ENCODE data around the gene SIRPA. TPM values are rescaled to one million over a fixed set of nuclear protein-coding genes. Genes with fewer than 3 reads are reported as not detected.

SIRPA gene
- total and polyA plus RNA-seq, 11 donors, result 8.6 to 73.5 (median 28.5) TPM

DNA sequence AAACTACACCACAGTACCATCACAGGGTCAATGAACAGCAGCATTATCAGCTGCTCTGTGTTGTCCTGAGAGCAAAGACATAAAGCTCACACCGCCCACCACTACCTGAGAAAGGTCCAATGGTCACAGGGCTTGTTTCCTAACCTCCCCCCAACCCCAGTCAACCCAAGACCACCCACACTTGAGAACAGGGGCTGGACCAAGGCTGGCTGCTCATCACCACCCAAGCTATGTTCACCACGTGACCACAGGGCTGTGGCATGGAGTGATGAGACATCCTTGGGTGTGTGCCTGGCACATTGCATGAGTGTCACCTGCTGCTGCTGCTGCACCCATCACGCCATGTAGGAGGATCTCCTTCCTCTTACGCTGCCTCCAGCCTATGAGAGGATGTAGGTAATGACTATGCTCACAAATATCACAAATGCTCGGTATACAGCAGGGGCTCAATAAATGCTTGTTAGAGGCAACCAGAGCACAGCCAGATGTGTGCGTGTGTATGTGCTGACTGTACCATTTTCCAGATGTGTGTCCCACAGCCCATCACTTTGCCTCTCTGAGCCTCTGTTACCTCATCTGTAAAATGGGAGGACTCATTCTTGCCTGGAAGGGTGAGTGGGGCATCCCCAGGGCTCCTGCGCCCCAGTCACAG lies 23.3 kb upstream of the SIRPA start:
- no peaks in the 10 kb centered on the region for H3K27me3 ChIP-seq
- no peak overlapping the region for H3K27ac ChIP-seq
- H3K4me3 ChIP-seq, result no peak overlapping the region
- TF ChIP-seq POLR2A (IDR thresholded peaks at IDR 0.05), result no peak
- TF ChIP-seq, protein P1, sequence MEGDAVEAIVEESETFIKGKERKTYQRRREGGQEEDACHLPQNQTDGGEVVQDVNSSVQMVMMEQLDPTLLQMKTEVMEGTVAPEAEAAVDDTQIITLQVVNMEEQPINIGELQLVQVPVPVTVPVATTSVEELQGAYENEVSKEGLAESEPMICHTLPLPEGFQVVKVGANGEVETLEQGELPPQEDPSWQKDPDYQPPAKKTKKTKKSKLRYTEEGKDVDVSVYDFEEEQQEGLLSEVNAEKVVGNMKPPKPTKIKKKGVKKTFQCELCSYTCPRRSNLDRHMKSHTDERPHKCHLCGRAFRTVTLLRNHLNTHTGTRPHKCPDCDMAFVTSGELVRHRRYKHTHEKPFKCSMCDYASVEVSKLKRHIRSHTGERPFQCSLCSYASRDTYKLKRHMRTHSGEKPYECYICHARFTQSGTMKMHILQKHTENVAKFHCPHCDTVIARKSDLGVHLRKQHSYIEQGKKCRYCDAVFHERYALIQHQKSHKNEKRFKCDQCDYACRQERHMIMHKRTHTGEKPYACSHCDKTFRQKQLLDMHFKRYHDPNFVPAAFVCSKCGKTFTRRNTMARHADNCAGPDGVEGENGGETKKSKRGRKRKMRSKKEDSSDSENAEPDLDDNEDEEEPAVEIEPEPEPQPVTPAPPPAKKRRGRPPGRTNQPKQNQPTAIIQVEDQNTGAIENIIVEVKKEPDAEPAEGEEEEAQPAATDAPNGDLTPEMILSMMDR (IDR thresholded peaks at IDR 0.05), result no peak
- intact Hi-C loops (cut with DNase I), result no loop called here
- DNase-seq, result no peak
- no peaks in the 10 kb centered on the region for H3K36me3 ChIP-seq
- ATAC-seq, result peak in 1 of 4 donors; percentile 36
- 79 to 86% (median 85%) methylated on average over 5 to 7 of the region's 7 CpGs for WGBS, 4 donors
- peaks cover 0 to 4% (median 0%) of the 10 kb centered on the region in 12 donors for H3K9me3 ChIP-seq
- H3K4me1 ChIP-seq, result peaks cover 0 to 39% (median 0%) of the 10 kb centered on the region in 12 donors

DNA sequence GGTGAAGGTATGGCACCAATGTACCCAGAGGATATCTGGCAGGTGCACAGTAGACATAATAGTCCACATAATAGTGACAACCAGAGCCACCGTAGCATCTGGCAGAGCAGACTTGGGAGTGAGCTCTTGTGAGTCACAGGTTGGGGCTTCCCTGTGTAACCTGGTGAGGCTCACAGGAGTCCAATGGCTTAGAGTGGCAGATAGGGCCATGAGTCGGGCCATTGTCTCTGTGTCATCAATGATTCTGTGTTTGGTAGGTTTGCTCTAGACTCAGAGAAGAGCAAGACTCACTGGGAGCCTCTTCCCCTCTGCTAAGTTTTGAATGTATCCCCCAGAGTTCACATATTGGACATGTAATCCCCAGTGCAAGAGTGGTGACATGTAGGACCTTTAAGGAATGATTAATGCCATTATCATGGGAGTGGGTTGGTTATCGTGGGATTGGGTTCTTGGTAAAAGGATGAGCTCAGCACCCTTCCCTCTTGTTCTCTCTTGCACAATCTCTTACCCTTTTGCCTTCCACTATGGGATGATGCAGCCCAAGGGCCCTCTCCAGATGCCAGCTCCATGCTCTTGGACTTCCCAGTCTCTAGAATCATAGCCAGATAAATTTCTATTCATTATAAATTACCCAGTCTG lies 22.6 kb upstream of the SIRPA start:
- WGBS, 4 donors, result 82 to 90% (median 87%) methylated on average over 3 of the region's 3 CpGs
- no peak overlapping the region for H3K27ac ChIP-seq
- no peak overlapping the region for H3K4me3 ChIP-seq
- peaks cover 0 to 35% (median 0%) of the 10 kb centered on the region in 12 donors for H3K4me1 ChIP-seq
- DNase-seq, result no peak
- peaks cover 0 to 4% (median 0%) of the 10 kb centered on the region in 12 donors for H3K9me3 ChIP-seq
- no peak for ATAC-seq
- intact Hi-C loops (cut with DNase I), result no loop called here
- no peaks in the 10 kb centered on the region for H3K36me3 ChIP-seq
- no peaks in the 10 kb centered on the region for H3K27me3 ChIP-seq
- TF ChIP-seq, protein P1 (IDR thresholded peaks at IDR 0.05), result no peak
- TF ChIP-seq POLR2A (IDR thresholded peaks at IDR 0.05), result no peak

DNA sequence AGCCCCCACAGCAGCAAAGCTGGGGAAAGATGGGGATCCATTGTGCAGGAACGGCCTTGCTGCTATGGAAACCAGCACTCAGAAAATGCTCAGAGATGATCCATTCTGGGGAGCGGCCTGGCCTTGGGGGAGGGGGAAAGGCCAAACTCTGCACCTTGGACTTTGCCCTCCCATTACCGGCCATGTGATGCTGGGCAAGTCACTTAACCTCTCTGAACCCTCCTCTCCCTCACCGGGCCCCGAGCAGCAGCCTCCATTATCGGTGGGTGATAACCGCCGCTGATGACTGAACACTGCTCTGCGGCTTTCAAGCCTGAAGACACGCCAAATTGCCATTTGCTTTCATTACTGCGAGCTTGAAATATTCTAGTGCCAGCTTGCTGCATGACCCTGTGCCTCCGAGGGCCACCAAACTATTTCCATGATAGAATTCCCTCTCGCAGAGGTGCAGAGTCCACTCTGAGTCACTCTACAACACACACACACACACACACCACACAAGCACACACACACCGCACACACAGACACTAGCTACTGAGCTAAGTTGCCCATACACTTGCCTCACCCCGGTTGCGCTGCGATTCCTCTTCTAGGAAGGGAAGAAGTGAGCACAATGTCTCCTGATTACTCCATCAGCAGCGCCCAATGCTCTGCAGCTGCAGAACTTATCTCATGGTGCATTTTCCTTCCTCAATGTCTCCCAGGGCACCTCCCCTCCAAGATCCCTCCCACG lies 20.6 kb upstream of the SIRPA start:
- ATAC-seq (peak in 3 of 4 donors; percentile 16 to 71 (median 49)), DNase-seq (peak in 2 of 5 donors; percentile 58 to 59)
- intact Hi-C loops (cut with DNase I), result loop anchor here in 1 of 10 donors (5.0 kb wide), 1 partner anchor 32 kb away; no protein-coding TSS in a partner anchor
- Histone ChIP-seq H3K4me3 (no peak overlapping the region), H3K9me3 (peaks cover 0 to 4% (median 0%) of the 10 kb centered on the region in 12 donors), H3K4me1 (peaks cover 0 to 31% (median 0%) of the 10 kb centered on the region in 12 donors), H3K27ac (peak overlapping the region in 1 of 12 donors; percentile 37), H3K36me3 (no peaks in the 10 kb centered on the region), H3K27me3 (peaks cover 0 to 8% (median 0%) of the 10 kb centered on the region in 9 donors)
- WGBS, 4 donors, result 56 to 69% (median 66%) methylated on average over 17 to 19 of the region's 19 CpGs
- TF ChIP-seq, protein P1 (IDR thresholded peaks at IDR 0.05), result no peak
- TF ChIP-seq POLR2A (IDR thresholded peaks at IDR 0.05), result no peak

DNA sequence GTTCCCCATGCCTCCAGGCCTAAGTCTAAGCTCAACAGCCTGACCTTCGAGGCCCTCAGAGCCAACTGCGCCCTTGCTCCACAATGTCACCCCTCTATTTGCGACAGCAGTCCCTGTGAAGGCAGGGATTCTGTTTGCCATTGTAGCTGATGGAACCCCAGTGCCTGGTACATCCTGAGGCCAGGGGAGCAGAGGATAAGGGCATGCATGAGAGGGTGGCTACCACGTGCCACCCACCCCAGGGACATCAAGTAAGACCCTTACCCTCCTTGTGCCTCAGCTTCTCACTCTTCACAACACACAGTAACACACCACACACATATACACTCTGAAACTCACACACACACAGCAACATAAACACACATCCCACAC lies 20.0 kb upstream of the SIRPA start:
- H3K36me3 ChIP-seq, result no peaks in the 10 kb centered on the region
- H3K27ac ChIP-seq, result no peak overlapping the region
- peaks cover 0 to 4% (median 0%) of the 10 kb centered on the region in 12 donors for H3K9me3 ChIP-seq
- WGBS, 4 donors, result 77 to 85% (median 80%) methylated on average over 4 of the region's 4 CpGs
- TF ChIP-seq, protein P1 (IDR thresholded peaks at IDR 0.05), result no peak
- TF ChIP-seq POLR2A (IDR thresholded peaks at IDR 0.05), result no peak
- intact Hi-C loops (cut with DNase I), result loop anchor here in 1 of 10 donors (5.0 kb wide), 1 partner anchor 33 kb away; no protein-coding TSS in a partner anchor
- H3K4me1 ChIP-seq, result peaks cover 0 to 29% (median 0%) of the 10 kb centered on the region in 12 donors
- peaks cover 0 to 8% (median 0%) of the 10 kb centered on the region in 9 donors for H3K27me3 ChIP-seq
- no peak for DNase-seq
- no peak for ATAC-seq
- H3K4me3 ChIP-seq, result no peak overlapping the region
